Upper lobe of left lung (tissue), 6 donors: ENCODE data around the gene DBNDD1. TPM values are rescaled to one million over a fixed set of nuclear protein-coding genes. Genes with fewer than 3 reads are reported as not detected.

ENCODE experiments used
- ATAC-seq, 2 donors: fragments of 200-7000 bp; cut with Tn5 transposase; one replicate each; pipeline ENCODE4 v1.9.1; 2022; ENCODE audit warnings: mild to moderate bottlenecking in 2 of 2, moderate library complexity in 2 of 2; ENCODE audit not compliant: low FRiP score in 2 of 2
- DNase-seq, 2 donors: peaks; one replicate each; pipeline ENCODE4 v3.0.0-alpha.2; 2019 to 2020
- H3K27ac ChIP-seq, 4 donors: fragments of 200-600 bp; sonication (generic); one replicate each; pipeline ENCODE4 v1.5.1; 2016 to 2019
- H3K27me3 ChIP-seq, 4 donors: fragments of 200-600 bp; sonication (generic); one replicate each; pipeline ENCODE4 v1.5.1; 2017 to 2019
- H3K36me3 ChIP-seq, 4 donors: fragments of 200-600 bp; sonication (generic); one replicate each; pipeline ENCODE4 v1.5.1; 2016 to 2019
- H3K4me1 ChIP-seq, 4 donors: fragments of 200-600 bp; sonication (generic); one replicate each; pipeline ENCODE4 v1.5.1; 2018 to 2019
- H3K4me3 ChIP-seq, 4 donors: fragments of 200-600 bp; sonication (generic); one replicate each; pipeline ENCODE4 v1.5.1; 2017 to 2019; ENCODE audit warnings: mild to moderate bottlenecking in 2 of 4, moderate library complexity in 1 of 4
- H3K9me3 ChIP-seq, 4 donors: fragments of 200-600 bp; sonication (generic); one replicate each; pipeline ENCODE4 v1.5.1; 2018 to 2019
- EP300 ChIP-seq, 4 donors: sonication (generic); formaldehyde crosslinking; IDR thresholded peaks; one replicate each; pipeline ENCODE4 v1.5.1; 2017; ENCODE audit warnings: antibody characterized with exemption in 4 of 4, control low read depth in 2 of 4
- POLR2A ChIP-seq, 4 donors: fragments of 450-650 bp; IDR thresholded peaks; one replicate each; pipeline ENCODE4 v1.5.1; 2016 to 2017; ENCODE audit warnings: antibody characterized with exemption in 4 of 4, mild to moderate bottlenecking in 2 of 4
- POLR2AphosphoS5 ChIP-seq, 2 donors: sonication (generic); formaldehyde crosslinking; IDR thresholded peaks; one replicate each; pipeline ENCODE4 v1.5.1; 2017; ENCODE audit warnings: antibody characterized with exemption in 2 of 2
- WGBS, 2 donors: methylation state at CpG; one replicate each; pipeline ENCODE4 v1.1.5; 2017 to 2018; 5-methylcytosine and 5-hydroxymethylcytosine counted together
- total RNA-seq, 6 donors: library from RNA; depleted of rRNA in 4 of 6; stranded (reverse); fragments of >200 nt in 4 of 6; gene quantifications; one replicate each; pipeline versions ENCODE4 v1.1.0 to v1.2.1, GENCODE V29; 2016 to 2021
- TF ChIP-seq, protein P1 (sequence below), 6 experiments: fragments of 450-650 bp in 4 of 6; fragments of 200-600 bp in 2 of 6; sonication (generic) in 2 of 6; IDR thresholded peaks; one replicate each; pipeline ENCODE4 v1.5.1; 2016 to 2019; ENCODE audit warnings: antibody characterized with exemption in 6 of 6
- donor health status: DM: no; HTN: no; CAD: no; lungs with moderate emphysema.
- donor health status: DM: no; HTN: yes; CAD: no; lungs with severe emphysema.

Gene DBNDD1
- total RNA-seq, 6 donors from 2014 or later, result 4.6 to 23.2 (median 11.1) TPM

DNA sequence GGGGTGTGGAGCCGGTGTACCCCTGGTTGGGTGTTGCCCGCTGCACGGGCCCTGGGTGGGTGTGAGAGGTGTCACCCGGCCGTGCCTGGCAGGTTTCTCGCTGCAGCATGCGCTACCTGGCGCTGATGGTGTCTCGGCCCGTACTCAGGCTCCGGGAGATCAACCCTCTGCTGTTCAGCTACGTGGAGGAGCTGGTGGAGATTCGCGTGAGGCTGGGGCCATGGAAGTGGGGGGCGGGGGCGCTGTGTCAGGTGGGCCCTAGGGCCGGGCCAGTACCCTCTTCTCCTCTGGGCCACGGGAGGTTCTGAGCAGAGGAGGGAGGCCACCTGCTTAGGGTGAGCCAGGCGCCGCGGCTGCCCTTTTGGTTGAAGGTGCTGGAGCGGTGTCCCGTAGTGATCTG is 57.3 kb downstream of the DBNDD1 start:
- WGBS, 2 donors, result 95 to 98% methylated on average over 18 to 22 of the region's 23 CpGs
- H3K9me3 ChIP-seq, result no peaks in the 10 kb centered on the region
- H3K4me1 ChIP-seq, result peaks cover 0 to under 1% (median 0%) of the 10 kb centered on the region in 4 donors
- H3K4me3 ChIP-seq, result no peak overlapping the region
- TF ChIP-seq, protein P1, sequence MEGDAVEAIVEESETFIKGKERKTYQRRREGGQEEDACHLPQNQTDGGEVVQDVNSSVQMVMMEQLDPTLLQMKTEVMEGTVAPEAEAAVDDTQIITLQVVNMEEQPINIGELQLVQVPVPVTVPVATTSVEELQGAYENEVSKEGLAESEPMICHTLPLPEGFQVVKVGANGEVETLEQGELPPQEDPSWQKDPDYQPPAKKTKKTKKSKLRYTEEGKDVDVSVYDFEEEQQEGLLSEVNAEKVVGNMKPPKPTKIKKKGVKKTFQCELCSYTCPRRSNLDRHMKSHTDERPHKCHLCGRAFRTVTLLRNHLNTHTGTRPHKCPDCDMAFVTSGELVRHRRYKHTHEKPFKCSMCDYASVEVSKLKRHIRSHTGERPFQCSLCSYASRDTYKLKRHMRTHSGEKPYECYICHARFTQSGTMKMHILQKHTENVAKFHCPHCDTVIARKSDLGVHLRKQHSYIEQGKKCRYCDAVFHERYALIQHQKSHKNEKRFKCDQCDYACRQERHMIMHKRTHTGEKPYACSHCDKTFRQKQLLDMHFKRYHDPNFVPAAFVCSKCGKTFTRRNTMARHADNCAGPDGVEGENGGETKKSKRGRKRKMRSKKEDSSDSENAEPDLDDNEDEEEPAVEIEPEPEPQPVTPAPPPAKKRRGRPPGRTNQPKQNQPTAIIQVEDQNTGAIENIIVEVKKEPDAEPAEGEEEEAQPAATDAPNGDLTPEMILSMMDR (IDR thresholded peaks at IDR 0.05), result no peak
- TF ChIP-seq POLR2AphosphoS5 (IDR thresholded peaks at IDR 0.05), result no peak
- TF ChIP-seq POLR2A (IDR thresholded peaks at IDR 0.05), result no peak
- TF ChIP-seq EP300 (IDR thresholded peaks at IDR 0.05), result no peak
- DNase-seq (no peak), ATAC-seq (no peak)
- no peak overlapping the region for H3K27ac ChIP-seq
- no peaks in the 10 kb centered on the region for H3K27me3 ChIP-seq
- peaks cover 0 to 95% (median 37%) of the 10 kb centered on the region in 4 donors for H3K36me3 ChIP-seq

DNA sequence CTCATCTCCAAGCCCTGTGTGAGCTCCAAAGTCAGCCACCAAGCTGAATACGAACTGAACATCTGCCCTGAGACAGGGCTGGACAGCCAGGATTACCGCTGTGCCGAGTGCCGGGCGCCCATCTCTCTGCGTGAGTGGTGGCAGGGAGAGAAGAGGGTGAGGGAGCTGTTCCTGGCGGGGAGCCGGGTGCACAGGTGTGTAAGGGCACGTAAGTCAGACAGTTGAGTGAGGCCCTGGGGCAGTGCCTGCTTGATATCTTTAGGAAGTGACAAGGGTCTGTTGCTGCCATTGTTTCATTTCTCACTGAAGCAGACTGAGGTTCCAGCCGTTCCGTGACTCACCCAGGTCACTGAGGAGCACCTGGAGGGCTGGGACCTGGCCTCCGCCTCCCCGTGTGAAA is 58.3 kb downstream of the DBNDD1 start:
- no peaks in the 10 kb centered on the region for H3K27me3 ChIP-seq
- 97 to 99% methylated on average over 12 to 13 of the region's 13 CpGs for WGBS, 2 donors
- H3K4me1 ChIP-seq, result peaks cover 0 to 6% (median 2%) of the 10 kb centered on the region in 4 donors
- no peak for TF ChIP-seq EP300 (IDR thresholded peaks at IDR 0.05)
- TF ChIP-seq, protein P1 (IDR thresholded peaks at IDR 0.05), result no peak
- TF ChIP-seq POLR2A (IDR thresholded peaks at IDR 0.05), result no peak
- no peak for TF ChIP-seq POLR2AphosphoS5 (IDR thresholded peaks at IDR 0.05)
- no peak overlapping the region for H3K27ac ChIP-seq
- ATAC-seq, result no peak
- DNase-seq, result no peak
- H3K4me3 ChIP-seq, result no peak overlapping the region
- H3K9me3 ChIP-seq, result no peaks in the 10 kb centered on the region
- peaks cover 0 to 92% (median 37%) of the 10 kb centered on the region in 4 donors for H3K36me3 ChIP-seq

DNA sequence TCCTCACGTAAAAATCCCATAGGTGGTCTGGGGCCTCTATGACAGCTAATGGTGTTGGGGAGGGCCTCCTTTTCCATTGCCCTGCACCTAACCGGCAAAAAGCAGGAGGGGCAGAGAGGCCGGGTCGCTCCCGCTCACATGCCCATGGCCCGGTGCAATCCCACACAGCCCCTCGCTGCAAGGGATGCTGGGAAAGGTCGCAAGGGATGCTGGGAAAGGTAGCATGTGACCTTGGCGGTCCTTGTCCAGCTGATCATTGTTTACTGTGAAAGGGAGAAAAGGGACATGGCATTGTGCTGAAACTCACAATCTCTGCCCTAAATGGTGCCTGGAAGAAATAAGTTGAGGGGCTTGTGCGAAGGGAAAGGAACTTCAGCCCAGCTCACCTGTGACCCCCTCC is 60.7 kb downstream of the DBNDD1 start:
- DNase-seq, result no peak

DNA sequence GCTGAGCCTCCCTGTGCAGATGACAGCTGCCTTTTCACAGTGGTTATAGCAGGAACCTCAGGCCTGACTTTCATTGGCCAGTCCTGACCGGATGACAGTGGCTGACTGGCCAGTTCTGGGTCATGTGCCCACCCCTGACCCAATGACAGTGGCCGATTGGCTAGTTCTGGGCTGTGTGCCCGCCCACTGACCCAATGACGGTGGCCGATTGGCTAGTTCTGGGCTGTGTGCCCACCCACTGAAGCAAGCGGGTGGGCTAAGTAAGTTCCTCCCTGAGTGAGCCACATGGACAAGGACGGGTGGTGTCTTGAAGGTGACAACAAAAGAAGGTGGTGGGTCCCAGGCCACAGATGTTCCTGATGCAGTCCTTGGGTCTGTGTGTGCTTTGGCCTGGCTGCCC is 61.2 kb downstream of the DBNDD1 start:
- H3K27me3 ChIP-seq, result no peaks in the 10 kb centered on the region
- peaks cover 0 to 72% (median 33%) of the 10 kb centered on the region in 4 donors for H3K36me3 ChIP-seq
- H3K4me3 ChIP-seq, result peak overlapping the region in 2 of 4 donors; percentile 18 to 33
- DNase-seq (peak in 1 of 2 donors; percentile 33), ATAC-seq (peak; percentile 73 to 76)
- TF ChIP-seq POLR2A (IDR thresholded peaks at IDR 0.05) (no peak), POLR2AphosphoS5 (IDR thresholded peaks at IDR 0.05) (no peak), EP300 (IDR thresholded peaks at IDR 0.05) (no peak)
- TF ChIP-seq, protein P1 (IDR thresholded peaks at IDR 0.05), result no peak
- peaks cover 0 to 6% (median 2%) of the 10 kb centered on the region in 4 donors for H3K4me1 ChIP-seq
- 90 to 95% methylated on average over 1 to 7 of the region's 7 CpGs for WGBS, 2 donors
- H3K27ac ChIP-seq, result peak overlapping the region in 2 of 4 donors; percentile 73
- H3K9me3 ChIP-seq, result no peaks in the 10 kb centered on the region

More for the DNA sequence above, 60.7 kb downstream of the DBNDD1 start:
- Histone ChIP-seq H3K9me3 (no peaks in the 10 kb centered on the region), H3K27me3 (no peaks in the 10 kb centered on the region), H3K4me3 (no peak overlapping the region), H3K27ac (no peak overlapping the region), H3K4me1 (peaks cover 0 to 6% (median 2%) of the 10 kb centered on the region in 4 donors), H3K36me3 (peaks cover 0 to 77% (median 34%) of the 10 kb centered on the region in 4 donors)
- TF ChIP-seq EP300 (IDR thresholded peaks at IDR 0.05) (no peak), POLR2AphosphoS5 (IDR thresholded peaks at IDR 0.05) (no peak), POLR2A (IDR thresholded peaks at IDR 0.05) (no peak)
- TF ChIP-seq, protein P1 (IDR thresholded peaks at IDR 0.05), result no peak
- no peak for ATAC-seq
- 95 to 97% methylated on average over 10 of the region's 10 CpGs for WGBS, 2 donors
